ENCODE measurements around the gene DLD.

DNA sequence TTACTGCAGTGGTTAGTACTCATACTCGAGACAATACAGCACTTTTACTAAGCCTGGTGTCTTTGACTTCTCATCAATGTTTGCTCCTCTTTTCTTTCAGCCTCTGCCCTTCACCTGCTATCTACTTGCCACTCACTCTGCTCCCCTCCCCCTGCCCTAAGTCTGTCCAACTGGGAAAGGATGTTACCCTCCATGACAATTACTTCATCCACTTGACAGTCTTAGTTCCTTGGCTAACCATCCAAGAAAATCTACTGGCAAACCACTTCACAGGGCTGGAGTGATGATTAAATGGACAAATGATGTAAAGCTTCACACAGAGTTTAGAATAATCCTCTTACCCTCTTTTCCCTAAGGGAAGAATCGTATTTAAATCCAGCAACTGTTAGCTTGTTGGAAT is 8.2 kb upstream of the DLD start:
- TF ChIP-seq, protein P1, sequence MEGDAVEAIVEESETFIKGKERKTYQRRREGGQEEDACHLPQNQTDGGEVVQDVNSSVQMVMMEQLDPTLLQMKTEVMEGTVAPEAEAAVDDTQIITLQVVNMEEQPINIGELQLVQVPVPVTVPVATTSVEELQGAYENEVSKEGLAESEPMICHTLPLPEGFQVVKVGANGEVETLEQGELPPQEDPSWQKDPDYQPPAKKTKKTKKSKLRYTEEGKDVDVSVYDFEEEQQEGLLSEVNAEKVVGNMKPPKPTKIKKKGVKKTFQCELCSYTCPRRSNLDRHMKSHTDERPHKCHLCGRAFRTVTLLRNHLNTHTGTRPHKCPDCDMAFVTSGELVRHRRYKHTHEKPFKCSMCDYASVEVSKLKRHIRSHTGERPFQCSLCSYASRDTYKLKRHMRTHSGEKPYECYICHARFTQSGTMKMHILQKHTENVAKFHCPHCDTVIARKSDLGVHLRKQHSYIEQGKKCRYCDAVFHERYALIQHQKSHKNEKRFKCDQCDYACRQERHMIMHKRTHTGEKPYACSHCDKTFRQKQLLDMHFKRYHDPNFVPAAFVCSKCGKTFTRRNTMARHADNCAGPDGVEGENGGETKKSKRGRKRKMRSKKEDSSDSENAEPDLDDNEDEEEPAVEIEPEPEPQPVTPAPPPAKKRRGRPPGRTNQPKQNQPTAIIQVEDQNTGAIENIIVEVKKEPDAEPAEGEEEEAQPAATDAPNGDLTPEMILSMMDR (IDR thresholded peaks at IDR 0.05) = no peak
- no peak for TF ChIP-seq POLR2A (IDR thresholded peaks at IDR 0.05)
